Astrocyte of the hippocampus (primary cell): Measurements from ENCODE around the gene LYPD6.
A peak's percentile ranks its signal among the peaks of the same experiment; 100 is the strongest.

Source experiments
- DNase-seq: peaks from one replicate; pipeline ENCODE4 v3.0.0; 2011; ENCODE audit warnings: low read depth, low spot score

The LYPD6 gene

DNA sequence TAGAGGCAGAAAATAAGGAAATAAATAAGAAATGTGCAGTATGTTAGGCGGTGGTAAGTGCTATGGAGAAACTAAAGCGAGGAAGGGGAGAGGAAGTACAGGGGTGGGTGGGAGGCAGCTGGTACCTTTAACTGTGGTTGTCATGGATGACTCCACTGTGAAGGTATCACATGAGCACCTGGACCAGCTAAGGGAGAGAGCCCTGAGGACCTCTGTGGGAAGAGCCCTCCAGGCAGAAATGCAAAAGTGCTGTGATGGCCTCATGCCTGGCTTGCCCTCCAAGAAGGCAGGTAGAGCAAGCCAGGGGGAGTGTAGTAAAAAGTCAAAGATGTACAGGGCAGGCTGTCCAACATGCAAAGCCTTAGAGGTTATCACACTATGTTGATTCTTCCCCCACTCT, 17.9 kb downstream of the LYPD6 start:
- no peak for DNase-seq

DNA sequence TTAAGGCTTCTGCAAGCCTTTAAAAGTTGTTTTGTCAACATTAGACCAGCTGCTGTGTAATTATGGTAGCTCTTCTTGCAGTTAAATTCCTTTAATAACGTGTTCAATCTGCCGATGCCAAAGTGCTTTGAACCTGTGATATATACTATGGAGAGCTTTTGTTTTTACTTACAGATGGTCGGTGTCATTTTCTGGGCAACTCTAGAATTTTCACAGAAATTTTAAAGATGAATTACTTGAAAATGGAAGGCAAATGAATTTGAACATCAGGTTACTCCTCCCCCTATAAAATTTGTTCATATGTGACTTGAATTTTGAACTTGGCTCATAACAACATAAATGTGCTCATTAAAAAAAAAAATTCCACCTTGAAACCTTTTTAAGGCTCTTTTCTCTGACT, 23.0 kb downstream of the LYPD6 start:
- no peak for DNase-seq

DNA sequence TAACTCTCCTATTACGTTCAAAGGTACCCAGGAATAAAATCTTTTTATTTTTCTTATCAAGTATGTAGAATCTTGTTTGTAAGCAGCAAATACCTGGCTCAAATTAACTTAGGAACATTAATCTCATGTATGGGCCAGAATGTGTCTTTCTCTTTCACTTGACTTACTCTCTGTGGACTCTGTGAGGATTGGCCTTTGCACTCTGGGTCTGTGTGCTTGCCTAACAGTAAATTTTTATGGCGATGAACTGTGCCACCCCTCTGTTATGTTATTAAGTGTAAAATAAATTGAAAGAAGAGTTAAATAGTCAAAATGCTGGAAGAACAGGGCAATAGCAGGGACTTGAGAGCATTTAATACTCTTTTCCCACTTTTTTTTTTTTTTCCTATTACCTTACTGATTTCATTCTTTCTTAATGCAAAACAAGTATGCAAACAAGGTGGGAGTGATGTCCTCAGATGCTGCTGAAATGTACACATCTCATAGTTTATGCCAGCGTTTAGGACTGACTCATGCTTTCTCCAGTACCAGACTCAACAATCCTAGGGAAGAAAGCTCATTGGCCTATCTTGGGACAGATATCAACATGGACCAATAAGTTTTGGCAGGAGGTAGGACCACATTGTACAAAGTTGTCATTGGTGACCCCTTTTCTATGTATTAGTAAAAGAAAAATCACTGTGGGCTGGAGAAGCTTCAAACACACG, 25.5 kb downstream of the LYPD6 start:
- no peak for DNase-seq

DNA sequence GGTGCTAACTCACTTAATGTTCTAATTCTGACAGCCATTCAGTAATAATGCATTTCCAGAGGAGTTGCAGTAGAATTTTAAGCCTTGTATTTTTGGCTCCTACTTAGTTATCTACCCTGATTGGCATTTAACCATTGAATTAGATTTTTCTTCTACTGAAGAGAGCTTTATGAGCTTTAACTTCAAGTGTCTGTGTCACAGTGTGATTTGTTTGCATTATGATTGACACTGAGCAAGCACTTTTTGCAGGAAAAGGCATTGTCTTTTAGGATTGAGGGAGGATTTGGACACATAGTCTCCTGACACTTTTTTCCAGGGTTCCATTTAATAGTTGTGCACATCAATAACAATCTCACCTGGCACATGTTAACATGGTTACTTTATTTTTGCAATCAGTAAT, 26.7 kb downstream of the LYPD6 start:
- no peak for DNase-seq

DNA sequence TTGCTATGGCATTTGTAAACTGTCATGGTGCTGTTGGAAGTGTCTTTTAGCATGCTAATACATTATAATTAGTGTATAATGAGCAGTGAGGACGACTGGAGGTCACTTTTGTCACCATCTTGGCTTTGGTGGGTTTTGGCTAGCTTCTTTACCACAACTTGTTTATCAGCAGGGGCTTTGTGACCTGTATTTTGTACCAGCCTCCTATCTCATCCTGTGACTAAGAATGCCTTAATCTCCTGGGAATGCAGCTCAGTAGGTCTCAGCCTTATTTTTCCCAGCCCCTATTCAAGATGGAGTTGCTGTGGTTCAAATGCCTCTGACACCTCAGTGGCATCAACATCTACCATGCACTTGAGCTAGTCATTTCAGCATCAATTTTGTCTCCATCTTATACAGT, 29.7 kb downstream of the LYPD6 start:
- peak; percentile 78 for DNase-seq

DNA sequence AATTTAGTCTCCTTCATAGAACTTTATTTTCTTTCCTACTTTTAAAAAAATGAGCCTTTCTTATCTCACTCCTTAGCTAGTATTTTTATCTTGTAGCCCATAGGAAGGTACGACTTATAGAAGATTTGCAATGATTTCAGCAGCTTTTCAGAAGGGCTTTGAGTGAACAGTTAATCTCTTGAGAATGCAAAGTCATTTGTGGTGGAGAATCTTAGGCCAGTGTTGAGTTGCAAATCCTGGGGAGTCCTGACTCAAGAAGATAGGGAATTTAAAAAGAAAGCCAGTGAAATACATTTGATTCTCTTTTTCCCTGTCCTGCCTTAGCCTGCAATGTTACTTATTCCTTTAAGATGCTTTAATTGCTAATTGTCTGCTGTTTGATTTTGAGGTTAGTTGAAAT, 33.6 kb downstream of the LYPD6 start:
- peak; percentile 37 for DNase-seq

DNA sequence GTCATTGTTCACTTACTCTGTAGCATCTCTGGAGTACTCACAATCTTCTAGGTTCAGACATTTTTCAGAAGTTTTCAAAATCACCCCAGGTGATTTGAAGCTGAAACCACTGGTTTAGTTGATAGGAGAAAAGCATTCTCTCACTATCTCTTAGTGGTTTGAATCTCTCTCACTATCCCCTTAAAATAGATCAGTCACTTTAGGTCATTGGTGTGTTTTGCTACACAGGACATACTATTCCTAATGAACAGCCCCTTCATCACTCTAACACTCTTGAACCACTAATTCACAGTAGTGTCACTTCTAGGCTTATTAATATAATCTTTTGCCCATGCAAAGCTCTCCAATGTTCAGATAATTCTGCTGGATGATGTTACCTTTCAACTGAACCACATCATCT, 34.5 kb downstream of the LYPD6 start:
- DNase-seq: no peak

DNA sequence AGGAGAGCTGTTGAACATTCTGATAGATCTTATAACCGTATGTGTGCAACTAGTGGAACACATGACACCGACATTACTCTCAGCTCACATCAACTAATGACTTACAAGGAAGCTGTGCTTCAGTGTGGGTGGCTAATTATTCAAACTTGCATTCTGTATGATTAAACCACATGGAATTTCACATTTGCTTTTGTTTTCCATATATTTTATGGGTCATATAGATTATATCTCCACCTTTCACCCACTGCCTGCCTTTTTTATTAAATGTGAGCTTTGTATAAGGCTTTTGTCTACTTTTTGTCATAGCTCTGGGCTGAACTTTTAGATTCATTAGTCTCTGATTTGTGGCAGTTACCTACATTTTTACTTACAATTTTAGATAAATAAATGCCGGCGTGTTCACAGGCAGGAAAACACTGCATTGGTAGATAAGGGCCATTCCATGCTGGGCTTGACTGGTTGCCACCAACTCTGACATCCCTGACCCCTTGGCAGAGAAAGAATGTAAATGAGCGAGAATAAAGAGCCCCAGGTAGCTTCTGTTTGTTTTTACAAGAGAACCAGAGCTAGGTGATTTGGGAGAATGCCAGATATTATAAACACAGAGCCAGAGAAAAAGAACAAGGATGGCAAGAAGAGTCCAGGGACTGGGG, 35.7 kb downstream of the LYPD6 start:
- peak; percentile 47 for DNase-seq

DNA sequence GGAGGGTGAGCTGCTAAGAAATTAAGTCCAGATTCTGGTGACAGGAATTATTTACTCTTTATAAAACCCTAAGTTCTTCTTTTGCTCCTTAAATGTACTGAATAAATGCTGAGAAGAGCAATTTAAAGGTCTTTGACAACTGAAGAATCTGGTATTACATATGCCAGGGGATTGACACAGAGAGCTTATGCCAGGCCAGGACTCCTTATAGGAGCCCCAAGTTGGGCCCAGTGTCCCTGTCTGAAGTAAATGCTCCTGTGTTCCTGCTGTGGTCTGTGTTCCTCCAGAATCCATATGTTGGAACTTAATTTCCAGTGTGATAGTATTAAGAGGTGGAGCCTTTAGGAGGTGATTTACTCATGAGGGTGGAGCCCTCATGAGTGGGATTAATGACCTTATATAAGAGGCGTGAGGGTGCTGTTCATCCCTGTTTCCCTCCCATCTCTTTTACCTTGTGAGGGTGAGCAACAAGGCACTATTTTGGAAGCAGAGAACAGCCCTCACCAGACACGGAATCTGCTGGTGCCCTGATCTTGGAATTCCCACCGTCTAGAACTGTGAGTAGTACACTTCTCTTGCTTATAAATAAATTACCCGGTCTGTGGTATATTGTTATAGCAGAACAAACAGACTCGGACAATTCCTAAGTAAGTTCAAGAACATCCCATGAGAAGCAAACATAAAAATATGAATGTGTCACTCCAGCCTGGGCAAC, 39.8 kb downstream of the LYPD6 start:
- no peak for DNase-seq

DNA sequence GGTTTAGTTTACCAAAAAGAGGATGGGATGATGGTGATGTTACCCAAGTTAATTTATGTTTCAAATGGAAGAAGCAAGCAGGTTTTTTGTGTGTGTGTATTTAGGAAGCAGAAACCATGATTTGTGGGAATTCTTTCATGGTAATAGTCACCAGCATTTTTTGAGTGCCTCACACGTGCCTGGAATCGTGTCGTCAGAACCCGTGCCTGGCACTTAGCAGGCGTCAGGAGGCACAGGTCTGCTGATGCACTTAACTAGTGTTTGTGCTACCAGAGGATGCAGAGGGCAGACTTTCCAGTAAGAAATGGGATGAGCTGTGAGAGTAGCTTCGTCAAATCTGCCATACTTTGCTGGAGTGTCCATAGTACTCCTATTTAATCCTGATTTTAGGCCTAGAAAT, 41.1 kb downstream of the LYPD6 start:
- no peak for DNase-seq

DNA sequence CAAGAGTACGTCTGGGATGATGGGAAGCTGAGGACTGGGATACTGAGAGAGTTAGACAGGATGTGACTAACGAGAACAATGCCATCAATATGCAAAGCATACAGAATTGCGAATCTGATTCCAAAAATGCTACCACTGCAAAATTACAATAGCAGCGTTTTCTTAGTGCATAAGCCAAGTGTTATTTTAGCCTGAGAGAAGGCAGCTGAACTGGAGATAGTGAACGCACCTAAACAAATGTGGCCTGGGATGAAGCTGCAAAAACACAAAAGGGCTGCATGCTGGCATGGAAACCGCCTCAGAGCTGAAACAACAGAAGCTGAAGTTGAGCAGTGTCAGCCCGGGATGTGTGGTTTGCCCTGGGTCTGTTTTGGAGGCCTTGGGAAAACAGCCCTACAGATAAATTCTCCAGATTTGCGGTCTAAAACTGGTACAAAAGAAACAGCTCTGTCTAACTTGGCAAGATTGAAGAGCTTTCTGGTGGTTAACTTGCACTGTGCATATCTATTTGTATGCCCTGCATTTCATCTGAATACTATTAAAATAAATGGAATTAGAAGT, 45.5 kb downstream of the LYPD6 start:
- DNase-seq: peak; percentile 94

DNA sequence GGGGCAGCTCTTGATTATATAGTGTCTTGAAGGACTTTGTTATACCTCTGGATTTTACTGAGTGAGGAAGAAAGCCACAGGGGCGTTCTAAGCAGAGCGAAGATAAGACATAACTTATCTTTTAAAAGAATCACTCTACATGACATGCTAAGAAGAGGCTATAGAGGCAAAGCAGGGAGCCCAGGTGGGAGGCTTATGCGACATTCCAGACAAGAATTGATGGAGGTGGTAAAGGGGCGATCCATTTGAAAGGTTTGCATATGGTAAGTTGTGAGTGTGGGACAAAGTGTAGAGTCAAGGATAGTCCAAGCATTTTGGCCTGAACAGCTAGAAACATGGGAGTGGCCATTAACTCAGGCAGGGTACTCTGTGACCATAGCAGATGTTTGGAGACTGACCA, 49.8 kb downstream of the LYPD6 start:
- no peak for DNase-seq

DNA sequence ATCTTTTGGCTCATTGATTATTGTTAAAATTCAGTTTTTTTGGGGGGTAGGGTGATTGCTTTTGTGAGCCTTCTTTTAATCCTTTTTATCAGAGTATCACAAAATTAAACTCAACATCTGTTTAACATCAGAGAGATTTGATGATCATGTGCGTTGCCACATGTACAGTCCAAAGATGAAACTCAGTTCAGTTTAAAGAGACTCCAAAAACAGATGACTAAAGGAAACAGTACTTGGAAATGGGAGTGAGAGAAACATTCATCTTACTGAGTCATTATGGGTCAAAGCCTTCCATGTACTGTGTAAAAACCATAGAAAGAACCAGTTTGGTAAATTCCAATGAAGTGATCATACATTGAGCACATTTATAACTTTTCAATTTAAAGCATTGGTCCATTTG, 53.0 kb downstream of the LYPD6 start:
- DNase-seq: peak; percentile 45

DNA sequence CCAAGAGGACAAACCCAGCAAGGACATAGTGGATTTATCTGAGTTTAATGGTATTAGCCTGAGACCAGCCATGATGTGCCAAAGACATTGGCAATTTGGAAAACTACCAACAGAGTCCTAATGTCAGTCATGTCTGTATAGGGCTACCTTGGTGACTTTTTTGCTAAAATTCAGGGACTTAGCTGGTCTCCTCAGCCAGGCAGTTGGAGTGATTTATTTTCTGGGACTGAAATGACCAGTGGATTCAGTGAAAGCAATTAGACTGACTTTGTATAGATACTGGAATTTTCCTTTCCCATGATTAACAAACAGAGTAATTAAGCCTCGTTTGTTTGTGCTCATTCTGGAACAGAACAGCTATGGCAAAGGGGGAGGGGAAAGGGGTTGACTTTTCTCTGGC, 55.0 kb downstream of the LYPD6 start:
- no peak for DNase-seq

DNA sequence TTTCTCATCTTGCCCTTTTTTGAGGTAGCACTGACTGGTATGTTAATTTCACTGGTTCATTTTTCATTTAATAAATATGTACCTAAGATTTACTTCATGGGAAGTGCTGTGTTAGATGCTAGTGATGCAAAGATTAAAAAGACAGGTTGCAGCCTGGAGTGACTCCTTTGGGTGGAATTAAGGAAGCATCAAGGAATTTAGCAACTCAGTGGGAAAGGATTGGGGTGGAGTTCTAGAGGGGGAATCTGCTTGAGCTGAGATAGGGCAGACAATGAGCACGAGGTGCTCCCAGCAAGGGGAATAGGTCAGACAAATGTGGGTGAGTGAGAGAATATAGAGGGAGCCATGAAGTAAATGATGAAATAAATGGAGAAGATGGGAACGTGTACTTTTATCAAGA, 57.0 kb downstream of the LYPD6 start:
- DNase-seq: no peak

DNA sequence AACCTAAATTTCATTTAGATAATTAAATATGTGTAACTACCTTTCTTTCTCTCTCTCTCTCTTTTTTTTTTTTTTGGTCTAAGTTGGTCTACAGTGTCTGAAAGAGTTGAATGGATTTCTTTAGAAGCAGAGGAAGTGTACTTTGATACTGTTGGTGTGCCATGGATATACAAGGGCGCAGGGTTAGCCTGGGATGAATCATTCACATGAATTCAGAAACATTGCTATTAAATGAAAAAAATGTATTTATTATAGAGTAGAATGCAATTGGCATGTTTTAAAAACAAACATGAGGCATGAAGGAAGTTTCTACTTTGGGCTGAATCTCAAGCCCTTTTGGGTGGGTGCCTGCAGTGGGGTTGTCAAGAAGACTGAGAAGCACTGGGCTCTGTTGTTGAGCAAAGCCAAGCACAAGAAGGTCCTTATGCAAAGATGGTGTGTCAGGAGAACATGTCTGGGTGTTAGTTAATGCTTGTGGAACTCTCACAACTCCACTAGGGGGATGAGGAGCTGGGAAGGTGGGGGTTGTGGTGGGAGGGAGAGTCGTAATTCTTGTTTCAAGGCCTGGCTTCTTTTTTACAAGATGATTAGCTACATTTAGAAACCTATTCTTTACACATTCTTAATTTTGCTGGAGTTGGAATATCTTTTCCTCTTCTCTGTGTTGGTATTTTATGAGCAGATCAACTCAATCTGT, 57.9 kb downstream of the LYPD6 start:
- DNase-seq: no peak

DNA sequence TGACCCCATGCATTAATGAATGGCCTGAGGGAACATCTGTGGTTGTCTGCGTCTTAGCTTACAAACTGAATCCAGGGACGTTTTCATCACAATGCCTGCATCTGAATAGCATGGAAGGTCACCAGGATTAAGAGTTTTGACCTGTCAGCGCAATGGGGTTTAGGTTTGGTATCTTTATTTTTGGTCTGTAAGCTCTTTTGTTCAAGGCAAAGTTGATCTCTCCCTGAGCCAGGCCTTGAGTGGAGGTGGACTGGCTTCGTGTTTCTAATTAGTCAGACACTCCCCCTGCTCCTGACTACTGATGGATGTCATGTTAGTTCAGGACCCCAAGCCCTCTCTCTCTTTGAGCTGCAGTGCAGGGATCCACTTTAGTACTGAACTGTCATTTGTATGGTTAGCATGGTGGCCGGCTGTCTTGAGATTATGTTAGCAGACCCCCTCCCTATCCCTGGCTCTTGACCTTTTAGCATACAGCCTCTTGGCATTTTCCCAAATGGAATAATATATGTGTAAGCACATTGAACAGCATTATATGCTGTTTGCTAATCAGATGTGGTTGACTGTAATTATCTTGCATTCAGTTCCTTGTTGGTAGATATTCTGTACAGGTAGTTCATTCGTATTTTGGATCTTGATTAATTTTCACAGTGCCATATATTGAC, 59.2 kb downstream of the LYPD6 start:
- DNase-seq: no peak

DNA sequence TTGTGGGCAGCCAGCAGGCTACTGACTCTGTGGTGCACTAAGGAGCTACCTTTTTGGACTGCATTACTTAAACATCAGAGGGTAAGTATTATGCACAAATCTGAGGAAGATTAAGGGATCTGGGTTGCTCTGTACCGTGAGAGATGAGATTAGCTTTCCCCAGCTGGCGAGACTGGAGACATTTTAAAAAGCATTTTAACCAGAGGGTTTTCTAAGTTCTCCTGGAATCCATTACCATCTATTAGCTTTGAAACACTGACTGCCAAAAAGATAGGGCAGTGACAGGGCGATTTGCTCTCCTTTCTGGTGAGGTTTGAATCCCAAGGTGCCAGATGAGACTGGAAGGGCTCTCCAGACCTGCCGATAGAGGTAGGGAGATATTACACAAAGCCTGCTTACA, 63.2 kb downstream of the LYPD6 start:
- no peak for DNase-seq

DNA sequence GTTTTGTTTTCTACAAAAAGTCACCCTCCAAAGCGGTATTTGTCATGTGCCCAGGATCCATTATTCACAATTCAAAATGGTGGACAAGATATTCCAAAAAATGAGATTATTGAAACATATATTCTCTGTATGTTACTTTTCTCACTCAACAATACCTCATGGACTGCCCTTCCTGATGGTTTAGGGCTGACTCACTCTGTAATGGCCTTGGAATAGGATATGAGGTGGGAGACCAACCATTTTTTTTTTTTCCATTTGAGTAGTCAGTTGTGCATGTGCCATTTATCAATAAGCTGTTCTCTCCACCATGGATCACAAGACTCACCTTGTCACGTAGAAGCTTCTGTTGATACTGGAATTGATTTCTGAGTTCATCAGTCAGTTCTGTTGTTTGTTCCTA, 64.5 kb downstream of the LYPD6 start:
- DNase-seq: no peak

DNA sequence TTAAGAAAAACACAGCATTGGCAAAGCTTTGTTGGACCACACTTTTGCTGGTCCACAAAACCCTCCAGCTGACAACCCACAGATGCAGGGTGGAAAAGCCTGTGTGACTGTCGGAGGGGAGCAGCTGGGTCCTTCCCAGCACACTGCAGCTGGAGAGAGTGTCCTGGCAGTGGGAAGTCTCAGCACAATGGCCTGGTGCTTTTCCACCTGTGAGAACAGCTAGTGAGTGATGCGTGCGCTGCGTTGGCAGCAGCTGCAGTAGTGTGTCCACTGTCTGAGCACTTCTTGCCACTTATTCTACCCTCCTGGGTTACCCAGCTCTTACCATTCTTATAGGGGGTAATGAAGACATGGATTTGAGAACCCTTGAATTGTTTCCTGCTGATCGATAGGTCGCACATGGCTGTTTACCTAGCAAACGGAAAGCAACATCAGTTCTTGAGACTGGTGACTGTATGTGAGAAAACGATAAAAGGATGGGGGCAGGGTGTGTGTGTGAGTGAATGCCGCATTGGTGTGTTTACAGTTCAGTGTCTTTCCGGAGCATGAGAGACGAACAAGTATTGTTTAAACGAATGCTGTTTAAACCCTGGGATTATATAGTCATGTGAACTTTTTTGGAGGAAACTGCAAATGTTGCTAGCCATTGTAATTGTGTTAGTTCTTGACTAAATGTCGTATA, 69.7 kb downstream of the LYPD6 start:
- no peak for DNase-seq

DNA sequence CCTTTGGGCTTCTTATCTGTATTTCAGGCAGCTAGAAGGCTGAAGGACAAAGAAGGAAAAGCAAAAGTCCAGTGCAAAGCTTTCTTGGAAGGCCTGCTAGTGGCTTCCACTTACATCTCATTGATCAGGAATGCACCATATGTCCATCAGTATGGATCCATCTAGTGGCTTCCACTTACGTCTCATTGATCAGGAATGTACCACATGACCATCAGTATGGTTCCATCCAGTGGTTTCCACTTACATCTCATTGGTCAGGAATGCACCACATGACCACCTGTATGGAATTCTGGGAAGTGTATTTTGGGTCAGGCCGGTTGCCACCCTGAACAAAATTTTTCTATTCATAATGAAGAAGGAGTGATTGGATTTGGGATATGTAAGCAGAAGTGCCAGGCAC, 70.6 kb downstream of the LYPD6 start:
- peak; percentile 15 for DNase-seq
